Panc1 (cell line): ENCODE data around the gene EXOC8. TPM values are rescaled to one million over a fixed set of nuclear protein-coding genes. Genes with fewer than 3 reads are reported as not detected.
A peak's percentile ranks its signal among the peaks of the same experiment; 100 is the strongest.

ENCODE experiments used
- ATAC-seq: fragments of 200-7000 bp; cut with Tn5 transposase; 2 replicates; pipeline ENCODE4 v1.9.1; 2020; ENCODE audit warnings: mild to moderate bottlenecking, moderate library complexity
- BruUV-seq: library from RNA; stranded (reverse); fragments of 400-500 nt; replicated peaks from 2 replicates; lab custom pipeline; 2021; lab: Mats Ljungman, UMichigan
- CTCF ChIA-PET: fragments of 300-600 bp; sonication (Branson Sonifier 250); formaldehyde crosslinking; loops from one replicate; lab custom pipeline; 2022; ENCODE audit warnings: antibody characterized with exemption; lab: Charles Lee
- POLR2A ChIA-PET: fragments of 300-600 bp; sonication (Branson Sonifier 250); formaldehyde crosslinking; loops from one replicate; lab custom pipeline; 2022; ENCODE audit warnings: antibody characterized with exemption; lab: Charles Lee
- DNase-seq: peaks from one replicate; pipeline ENCODE4 v3.0.0-alpha.2; 2010; ENCODE audit warnings: low read depth, low spot score
- H3K27ac ChIP-seq: 2 replicates; pipeline ENCODE4 v1.5.1; 2011; ENCODE audit warnings: mild to moderate bottlenecking, low read length, inconsistent platforms
- H3K27me3 ChIP-seq: fragments of 200-500 bp; sonication (Bioruptor generic); 2 replicates; pipeline ENCODE4 v1.6.0; 2014; ENCODE audit warnings: low read length, inconsistent platforms; ENCODE audit not compliant: control insufficient read depth, insufficient read depth
- H3K36me3 ChIP-seq: fragments of 200-500 bp; sonication (Bioruptor generic); 2 replicates; pipeline ENCODE4 v1.5.1; 2014; ENCODE audit warnings: inconsistent platforms, mild to moderate bottlenecking, low read length, moderate library complexity; ENCODE audit not compliant: control insufficient read depth, insufficient read depth
- H3K4me1 ChIP-seq: 2 replicates; pipeline ENCODE4 v1.5.1; 2011; ENCODE audit warnings: inconsistent platforms, mild to moderate bottlenecking, low read length, moderate library complexity; ENCODE audit not compliant: control insufficient read depth, insufficient read depth
- H3K4me3 ChIP-seq, 2 experiments: 2 replicates each; pipeline ENCODE4 v1.5.1; 2011 to 2012; ENCODE audit warnings: low read depth in 2 of 2, low read length in 2 of 2, mild to moderate bottlenecking in 2 of 2, inconsistent platforms in 1 of 2, moderate library complexity in 1 of 2
- H3K9me3 ChIP-seq: fragments of 200-500 bp; sonication (Bioruptor generic); 2 replicates; pipeline ENCODE4 v1.5.1; 2014; ENCODE audit warnings: low read depth, mild to moderate bottlenecking, inconsistent platforms, low read length, moderate library complexity; ENCODE audit not compliant: control insufficient read depth, insufficient read depth
- CTCF ChIP-seq: fragments of 450-650 bp; IDR thresholded peaks from 2 replicates; pipeline ENCODE4 v1.5.1; 2017; ENCODE audit warnings: mild to moderate bottlenecking
- POLR2AphosphoS5 ChIP-seq: IDR thresholded peaks from 2 replicates; pipeline ENCODE4 v1.6.1; 2012; ENCODE audit warnings: mild to moderate bottlenecking, low read depth, low read length, moderate library complexity
- REST ChIP-seq, 2 experiments: IDR thresholded peaks; 2 replicates each; pipeline ENCODE4 v1.6.1; 2011 to 2012; ENCODE audit warnings: low read depth in 2 of 2, control low read depth in 1 of 2, low read length in 1 of 2, mild to moderate bottlenecking in 1 of 2, moderate library complexity in 1 of 2; ENCODE audit not compliant: insufficient read depth in 1 of 2
- SIN3A ChIP-seq: IDR thresholded peaks from 2 replicates; pipeline ENCODE4 v1.6.1; 2012; ENCODE audit warnings: low read depth, mild to moderate bottlenecking, low read length, moderate library complexity, borderline replicate concordance; ENCODE audit not compliant: insufficient read depth
- TCF7L2 ChIP-seq: IDR thresholded peaks from 2 replicates; pipeline ENCODE4 v1.6.1; 2011; ENCODE audit warnings: mild to moderate bottlenecking, low read depth, low read length, inconsistent platforms
- in situ Hi-C: cut with HindIII; loops from 2 replicates; pipeline ENCODE4 v1.10.0; 2016; ENCODE audit warnings: low sequenced_read_pairs, low pct_unique_long_range_greater_than_20kb
- intact Hi-C: fragments of 100-400 bp; cut with micrococcal nuclease; formaldehyde crosslinking; loops from one replicate; pipeline ENCODE4 v1.10.0; 2022; ENCODE audit not compliant: unreplicated experiment
- total RNA-seq: library from RNA; stranded (reverse); gene quantifications from one replicate; pipeline ENCODE4 v1.2.1, GENCODE V29; 2021; ENCODE audit not compliant: unreplicated experiment

EXOC8 gene
- total RNA-seq, 1 experiment from 2014 or later, result 14.0 TPM

GRCh38 chr1:231354330-231355020, 16.8 kb upstream of the EXOC8 start:
- Histone ChIP-seq H3K4me1 (peaks cover 5% of the 10 kb centered on the region; the same call in 1 of the 2 replicates), H3K27ac (no peak overlapping the region), H3K27me3 (no peaks in the 10 kb centered on the region), H3K9me3 (no peaks in the 10 kb centered on the region), H3K4me3 (no peak overlapping the region), H3K36me3 (peaks cover 22% of the 10 kb centered on the region)
- intact Hi-C loops (loop anchor here (5.0 kb wide), 1 partner anchor 63 kb away; no protein-coding TSS in a partner anchor), in situ Hi-C loops (no loop called here)
- ChIA-PET POLR2A (no interaction called here), CTCF (no interaction called here)
- BruUV-seq, result no TSS peak
- ATAC-seq (no peak), DNase-seq (no peak)
- TF ChIP-seq CTCF (no peak), POLR2AphosphoS5 (no peak), REST (IDR thresholded peaks at IDR 0.05; ENCODE audit: insufficient read depth in 1 of 2, low read depth in 2 of 2, low read length in 1 of 2) (no peak)

- no peak for TF ChIP-seq POLR2AphosphoS5
- TF ChIP-seq CTCF, result no peak
- TF ChIP-seq TCF7L2, result no peak
- TF ChIP-seq REST (IDR thresholded peaks at IDR 0.05; ENCODE audit: insufficient read depth in 1 of 2, low read depth in 2 of 2, low read length in 1 of 2), result no peak
- TF ChIP-seq SIN3A, result no peak
- H3K27ac ChIP-seq, result no peak overlapping the region
- no peaks in the 10 kb centered on the region for H3K27me3 ChIP-seq
- no peak for ATAC-seq
- in situ Hi-C loops, result no loop called here
- CTCF ChIA-PET, result no interaction called here
- BruUV-seq, result TSS peak; percentile 26
- H3K9me3 ChIP-seq, result no peaks in the 10 kb centered on the region
- DNase-seq, result no peak
- intact Hi-C loops, result no loop called here
- H3K36me3 ChIP-seq, result peaks cover 23% of the 10 kb centered on the region
- POLR2A ChIA-PET, result no interaction called here
- no peak overlapping the region for H3K4me3 ChIP-seq
- peaks cover 5% of the 10 kb centered on the region; the same call in 1 of the 2 replicates for H3K4me1 ChIP-seq
These were observed 15.4 kb upstream of the EXOC8 start for GRCh38 chr1:231353086-231353485.
